Measurements from ENCODE around the gene PTPRK.

Gene PTPRK

DNA sequence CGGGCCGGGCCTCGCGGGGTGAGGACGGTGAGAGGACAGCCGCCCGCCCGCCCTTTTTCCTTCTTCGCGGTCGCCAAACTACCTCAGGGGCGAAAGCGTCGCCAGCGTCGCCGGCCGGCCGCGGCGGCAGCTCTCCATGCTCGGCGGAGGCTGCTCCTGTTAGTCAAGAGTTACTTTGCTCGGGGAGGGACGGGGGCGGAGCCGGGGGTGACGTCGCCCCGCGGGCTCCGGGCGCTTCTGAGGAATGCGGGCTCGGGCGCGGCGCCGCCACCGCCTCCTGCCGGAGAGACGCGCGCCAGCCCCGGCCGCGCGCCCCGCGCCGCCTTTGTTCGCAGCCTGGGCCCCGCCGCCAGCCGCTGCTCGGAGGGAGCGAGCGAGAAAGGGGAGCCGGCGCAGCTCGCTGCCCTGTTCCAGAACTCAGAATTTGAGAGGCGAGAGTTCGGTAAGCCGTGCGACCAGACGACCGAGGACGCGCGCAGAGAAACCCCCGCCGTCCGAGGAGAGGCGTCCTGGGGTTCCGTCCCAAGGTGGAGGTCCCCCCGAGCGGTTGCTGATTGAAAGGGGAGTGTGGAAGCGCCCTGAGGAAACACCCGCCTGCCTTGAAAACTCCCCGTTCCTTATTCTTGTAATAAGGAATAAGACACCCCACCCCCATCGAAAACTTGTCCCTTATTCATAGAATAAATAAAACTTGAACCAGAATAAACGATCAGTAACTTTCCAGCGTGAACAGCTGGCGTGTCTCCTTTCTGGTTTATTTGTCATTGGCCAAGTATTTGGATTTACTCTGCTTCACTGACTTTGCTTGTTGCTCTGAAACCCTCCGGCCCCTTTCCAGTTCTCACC lies at the start of gene PTPRK:
Gene PTPRK (minus strand): TSS at position 164 of the 846 bp plus-strand sequence. CDS start 241 bp downstream, outside the sequence.
- DNase-seq (ENCODE audit: low read depth) = peak; percentile 91
- H3K4me3 ChIP-seq (ENCODE audit: low read length) = peak within 1 kb of the TSS; percentile 91
- TF ChIP-seq, protein P1, sequence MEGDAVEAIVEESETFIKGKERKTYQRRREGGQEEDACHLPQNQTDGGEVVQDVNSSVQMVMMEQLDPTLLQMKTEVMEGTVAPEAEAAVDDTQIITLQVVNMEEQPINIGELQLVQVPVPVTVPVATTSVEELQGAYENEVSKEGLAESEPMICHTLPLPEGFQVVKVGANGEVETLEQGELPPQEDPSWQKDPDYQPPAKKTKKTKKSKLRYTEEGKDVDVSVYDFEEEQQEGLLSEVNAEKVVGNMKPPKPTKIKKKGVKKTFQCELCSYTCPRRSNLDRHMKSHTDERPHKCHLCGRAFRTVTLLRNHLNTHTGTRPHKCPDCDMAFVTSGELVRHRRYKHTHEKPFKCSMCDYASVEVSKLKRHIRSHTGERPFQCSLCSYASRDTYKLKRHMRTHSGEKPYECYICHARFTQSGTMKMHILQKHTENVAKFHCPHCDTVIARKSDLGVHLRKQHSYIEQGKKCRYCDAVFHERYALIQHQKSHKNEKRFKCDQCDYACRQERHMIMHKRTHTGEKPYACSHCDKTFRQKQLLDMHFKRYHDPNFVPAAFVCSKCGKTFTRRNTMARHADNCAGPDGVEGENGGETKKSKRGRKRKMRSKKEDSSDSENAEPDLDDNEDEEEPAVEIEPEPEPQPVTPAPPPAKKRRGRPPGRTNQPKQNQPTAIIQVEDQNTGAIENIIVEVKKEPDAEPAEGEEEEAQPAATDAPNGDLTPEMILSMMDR (conservative IDR thresholded peaks at IDR 0.05; ENCODE audit: low read length) = no peak

DNA sequence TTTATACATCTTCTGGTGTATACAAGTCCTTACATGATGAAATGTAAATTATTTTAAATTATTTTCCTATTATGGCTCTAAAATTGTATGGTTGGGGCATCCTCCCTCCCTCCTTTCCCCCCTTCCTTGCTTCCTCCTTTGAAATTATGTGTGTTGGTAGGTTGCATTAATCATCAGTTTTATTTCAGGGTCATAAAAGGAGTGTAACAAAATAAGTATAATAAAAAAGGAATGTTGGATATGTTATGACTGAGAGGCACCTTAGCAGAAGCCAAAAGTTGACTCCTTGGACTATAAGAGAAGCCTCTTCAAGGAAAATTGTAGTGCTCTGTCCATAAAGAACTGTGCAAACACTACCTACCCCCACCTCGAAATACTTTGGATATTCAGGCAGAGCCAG lies 46.6 kb upstream of the PTPRK start:
- DNase-seq (ENCODE audit: low read depth) = peak; percentile 49
- H3K4me3 ChIP-seq (ENCODE audit: low read length) = no peak overlapping the region
- TF ChIP-seq, protein P1 (conservative IDR thresholded peaks at IDR 0.05; ENCODE audit: low read length) = no peak

DNA sequence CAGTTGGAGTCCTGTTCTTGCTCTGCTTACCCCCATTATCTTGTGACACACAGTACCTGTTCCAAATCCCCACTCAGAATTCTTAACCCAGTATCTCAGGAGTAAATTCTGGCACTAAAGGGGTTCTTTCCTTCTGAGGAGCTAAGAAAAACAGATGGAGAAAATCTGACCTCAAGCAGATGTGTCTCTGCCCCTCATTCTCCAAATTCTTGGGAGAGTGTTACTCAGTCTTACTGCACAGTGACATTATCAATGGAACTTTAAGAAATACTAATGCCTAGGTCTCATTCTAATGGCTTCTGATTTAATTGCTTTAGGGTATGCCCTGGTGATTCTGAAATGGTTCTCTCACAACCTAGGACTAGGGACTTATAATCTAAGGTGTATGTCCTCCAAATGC lies 40.6 kb upstream of the PTPRK start:
- TF ChIP-seq, protein P1 (conservative IDR thresholded peaks at IDR 0.05; ENCODE audit: low read length) = no peak
- H3K4me3 ChIP-seq (ENCODE audit: low read length) = no peak overlapping the region
- DNase-seq (ENCODE audit: low read depth) = peak; percentile 47

DNA sequence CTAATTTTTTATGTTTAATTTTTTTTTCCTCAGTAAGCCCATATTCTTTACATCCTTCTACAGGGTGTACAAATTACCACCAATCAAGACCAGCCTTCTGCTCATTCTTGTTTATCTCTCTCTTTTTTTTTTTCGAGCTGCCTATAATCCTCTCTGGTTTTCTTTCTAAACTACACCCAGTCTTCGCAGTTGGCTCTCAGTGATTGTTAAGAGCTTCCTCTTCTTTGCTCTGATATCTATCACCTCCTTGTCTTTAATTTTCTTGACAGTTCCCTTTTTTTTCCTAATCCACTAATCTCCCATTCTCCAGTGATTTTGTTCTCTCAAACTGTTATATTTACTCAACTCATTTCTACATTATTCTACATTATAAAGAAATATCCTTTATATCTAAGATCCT lies 38.5 kb upstream of the PTPRK start:
- no peak overlapping the region for H3K4me3 ChIP-seq (ENCODE audit: low read length)
- no peak for DNase-seq (ENCODE audit: low read depth)
- TF ChIP-seq, protein P1 (conservative IDR thresholded peaks at IDR 0.05; ENCODE audit: low read length) = no peak

DNA sequence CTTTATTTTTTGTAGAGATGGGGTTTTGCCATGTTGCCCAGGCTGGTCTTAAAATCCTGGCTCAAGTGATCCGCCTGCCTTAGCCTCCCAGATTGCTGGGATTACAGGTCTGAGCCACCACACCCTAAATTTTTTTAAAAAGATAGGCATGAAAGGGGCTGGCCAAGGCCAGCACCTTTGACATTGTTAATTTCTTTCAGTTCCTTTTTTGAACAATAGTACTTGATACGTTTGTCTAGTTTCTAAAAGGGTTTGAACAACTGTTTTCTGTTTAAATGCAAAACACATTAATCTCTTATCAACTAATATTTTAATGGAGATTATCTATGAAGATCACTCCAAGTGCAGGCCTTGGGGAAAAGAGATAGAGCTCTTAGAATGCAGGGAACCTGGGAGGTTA lies 37.6 kb upstream of the PTPRK start:
- TF ChIP-seq, protein P1 (conservative IDR thresholded peaks at IDR 0.05; ENCODE audit: low read length) = no peak
- no peak for DNase-seq (ENCODE audit: low read depth)
- no peak overlapping the region for H3K4me3 ChIP-seq (ENCODE audit: low read length)

DNA sequence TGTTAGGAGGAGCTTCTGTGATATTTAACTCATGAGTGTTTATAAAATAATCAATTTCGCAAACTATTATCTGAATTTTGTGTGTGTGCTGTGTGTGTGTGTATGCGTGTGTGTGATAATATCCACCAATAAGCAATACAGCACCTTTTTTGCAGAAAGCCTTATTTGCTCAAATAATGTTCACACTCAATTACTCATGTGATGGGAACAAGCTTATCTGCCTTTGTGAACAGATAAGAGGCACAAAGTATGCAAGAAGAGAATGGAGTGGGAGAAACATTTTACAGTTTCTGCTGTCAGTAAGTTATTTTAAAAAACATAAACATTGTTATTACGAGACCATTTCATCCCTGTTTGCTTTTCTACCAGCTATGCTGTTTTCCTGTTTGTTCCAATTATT lies 36.7 kb upstream of the PTPRK start:
- DNase-seq (ENCODE audit: low read depth) = no peak
- TF ChIP-seq, protein P1 (conservative IDR thresholded peaks at IDR 0.05; ENCODE audit: low read length) = no peak
- H3K4me3 ChIP-seq (ENCODE audit: low read length) = no peak overlapping the region

DNA sequence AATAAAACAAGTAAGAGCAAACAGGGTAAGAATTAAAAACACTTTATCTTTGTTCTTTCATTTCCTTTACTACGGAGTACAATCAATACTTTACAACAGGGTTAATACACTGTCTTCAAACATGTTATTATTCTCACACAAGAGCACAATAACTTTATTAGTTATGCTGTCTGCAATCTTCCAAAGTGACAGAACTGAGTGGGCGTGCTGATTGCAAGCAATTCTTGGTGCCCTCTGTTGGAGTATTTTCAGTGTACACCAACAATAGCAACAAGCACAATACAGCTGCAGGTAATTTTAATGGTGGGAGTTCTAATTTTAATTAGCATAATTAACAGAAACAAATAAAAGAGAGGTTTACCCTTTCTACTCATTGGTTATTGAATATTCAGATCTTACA lies 33.9 kb upstream of the PTPRK start:
- TF ChIP-seq, protein P1 (conservative IDR thresholded peaks at IDR 0.05; ENCODE audit: low read length) = no peak; the same call in 1 of the 2 replicates
- DNase-seq (ENCODE audit: low read depth) = peak; percentile 25
- H3K4me3 ChIP-seq (ENCODE audit: low read length) = no peak overlapping the region

Measured in AG10803 (cell line).